GM12878 (cell line): ENCODE data around the gene ZC3H6. TPM values are rescaled to one million over a fixed set of nuclear protein-coding genes. Genes with fewer than 3 reads are reported as not detected.

ENCODE experiments used
- ATAC-seq: fragments of 200-7000 bp; cut with Tn5 transposase; 3 replicates; pipeline ENCODE4 v1.9.1; 2020; ENCODE audit warnings: mild to moderate bottlenecking, moderate library complexity
- BruUV-seq: library from RNA; stranded (reverse); fragments of 400-500 nt; replicated peaks from 2 replicates; lab custom pipeline; 2021; lab: Mats Ljungman, UMichigan
- CTCF ChIA-PET: fragments of 300-600 bp; sonication (Branson Sonifier 250); formaldehyde crosslinking; extraction: SDS; loops from one replicate; lab custom pipeline; 2021; ENCODE audit warnings: inconsistent platforms; lab: Yijun Ruan, JAX
- POLR2A ChIA-PET: fragments of 350-600 bp; formaldehyde crosslinking; extraction: SDS; loops from one replicate; lab custom pipeline; 2021; ENCODE audit warnings: inconsistent platforms; lab: Charles Lee
- RAD21 ChIA-PET: fragments of 300-600 bp; sonication (Branson Sonifier 250); formaldehyde crosslinking; loops from one replicate; lab custom pipeline; 2023; ENCODE audit warnings: antibody characterized with exemption; ENCODE audit not compliant: unreplicated experiment; lab: Charles Lee
- SMC1A ChIA-PET: fragments of 300-600 bp; sonication (Branson Sonifier 250); formaldehyde crosslinking; loops from one replicate; lab custom pipeline; 2023; ENCODE audit not compliant: unreplicated experiment, uncharacterized antibody; lab: Charles Lee
- DNase-seq: peaks from one replicate; pipeline ENCODE4 v3.0.0-alpha.2; 2011; ENCODE audit warnings: low read depth, low spot score
- FAIRE-seq: peaks from 3 replicates; lab custom pipeline; 2011; peaks lifted over from hg19 to GRCh38; lab: Jason Lieb, UNC
- H2AFZ ChIP-seq: 2 replicates; pipeline ENCODE4 v1.6.0; 2011; ENCODE audit warnings: low read depth, low read length, control low read depth; ENCODE audit not compliant: control insufficient read depth
- H3K27ac ChIP-seq: 2 replicates; pipeline ENCODE4 v1.5.1; 2011; ENCODE audit warnings: control low read depth; ENCODE audit not compliant: control insufficient read depth, insufficient read depth
- H3K27me3 ChIP-seq, 2 experiments: replicated peaks in 1 of 2; 2 replicates each; pipeline versions ENCODE4 v1.6.0 to v1.6.1; 2011; ENCODE audit warnings: low read length in 1 of 2; ENCODE audit not compliant: control insufficient read depth in 2 of 2, insufficient read depth in 2 of 2
- H3K36me3 ChIP-seq, 2 experiments: 2 replicates each; pipeline ENCODE4 v1.5.1; 2011; ENCODE audit warnings: low read length in 1 of 2; ENCODE audit not compliant: control insufficient read depth in 2 of 2, insufficient read depth in 2 of 2
- H3K4me1 ChIP-seq: 2 replicates; pipeline ENCODE4 v1.6.1; 2011; ENCODE audit warnings: mild to moderate bottlenecking, low read length, moderate library complexity, mixed read lengths; ENCODE audit not compliant: control insufficient read depth, insufficient read depth
- H3K4me2 ChIP-seq: 2 replicates; pipeline ENCODE4 v1.6.0; 2011; ENCODE audit warnings: control low read depth; ENCODE audit not compliant: control insufficient read depth, insufficient read depth
- H3K4me3 ChIP-seq: fragments of 200-600 bp; sonication (generic); 2 replicates; pipeline ENCODE4 v1.5.1; 2016
- H3K79me2 ChIP-seq: 2 replicates; pipeline ENCODE4 v1.6.0; 2011; ENCODE audit warnings: low read length; ENCODE audit not compliant: control insufficient read depth, insufficient read depth
- H3K9ac ChIP-seq: 2 replicates; pipeline ENCODE4 v1.8.0; 2011; ENCODE audit warnings: low read length, control low read depth, mixed read lengths; ENCODE audit not compliant: control insufficient read depth, insufficient read depth
- H3K9me3 ChIP-seq: replicated peaks from 3 replicates; pipeline ENCODE4 v1.5.1; 2011; ENCODE audit warnings: mild to moderate bottlenecking, low read length; ENCODE audit not compliant: control insufficient read depth, insufficient read depth
- H4K20me1 ChIP-seq: 2 replicates; pipeline ENCODE4 v1.6.0; 2011; ENCODE audit not compliant: control insufficient read depth, insufficient read depth
- BCLAF1 ChIP-seq: fragments of 450-650 bp; IDR thresholded peaks from 2 replicates; pipeline ENCODE4 v1.6.1; 2017; ENCODE audit warnings: antibody characterized with exemption, mild to moderate bottlenecking, moderate library complexity
- CBFB ChIP-seq: IDR thresholded peaks from 2 replicates; pipeline ENCODE4 v1.6.1; 2016; ENCODE audit warnings: antibody characterized with exemption, low read depth
- CHD4 ChIP-seq: fragments of 200-600 bp; sonication (generic); IDR thresholded peaks from 2 replicates; pipeline ENCODE4 v1.6.1; 2016; ENCODE audit warnings: mild to moderate bottlenecking
- E4F1 ChIP-seq: fragments of 450-650 bp; IDR thresholded peaks from 2 replicates; pipeline ENCODE4 v1.6.1; 2018; ENCODE audit warnings: borderline replicate concordance, mild to moderate bottlenecking; ENCODE audit not compliant: partially characterized antibody
- HDAC2 ChIP-seq: fragments of 200-600 bp; sonication (generic); IDR thresholded peaks from 2 replicates; pipeline ENCODE4 v1.6.1; 2017
- HSF1 ChIP-seq: fragments of 150-350 bp; IDR thresholded peaks from 2 replicates; pipeline ENCODE4 v1.6.1; 2014; ENCODE audit warnings: mild to moderate bottlenecking, low read depth, low read length
- MEF2A ChIP-seq: IDR thresholded peaks from 2 replicates; pipeline ENCODE4 v1.6.1; 2011; ENCODE audit warnings: low read depth, mild to moderate bottlenecking, low read length, moderate library complexity; ENCODE audit not compliant: insufficient read depth
- POU2F2 ChIP-seq: IDR thresholded peaks from 3 replicates; pipeline ENCODE4 v1.6.1; 2011; ENCODE audit warnings: low read depth, mild to moderate bottlenecking, low read length, borderline replicate concordance
- REST ChIP-seq: IDR thresholded peaks from 2 replicates; pipeline ENCODE4 v1.6.1; 2012; ENCODE audit warnings: mild to moderate bottlenecking, low read depth, low read length
- WGBS: methylation state at CpG from one replicate; pipeline ENCODE4 v1.1.6; 2016; ENCODE audit warnings: low lambda C conversion rate; ENCODE audit not compliant: insufficient replicate concordance, insufficient coverage; ENCODE audit errors: missing lambda C conversion rate; 5-methylcytosine and 5-hydroxymethylcytosine counted together
- in situ Hi-C: fragments of 300-500 bp; cut with MboI; formaldehyde crosslinking; loops from 9 replicates; pipeline ENCODE4 v1.14.3; 2018; ENCODE audit warnings: mixed read lengths
- intact Hi-C: fragments of 100-400 bp; cut with micrococcal nuclease; formaldehyde crosslinking; loops from one replicate; pipeline ENCODE4 v1.14.2; 2022; ENCODE audit not compliant: unreplicated experiment
- polyA plus RNA-seq, 11 experiments: library from polyadenylated mRNA; depleted of rRNA in 4 of 11; unstranded in 6 of 11; stranded (reverse) in 5 of 11; fragments of >200 nt; fragmentation: Nextera tagmentation in 4 of 11; fragmentation: Illumina TruSeq in 1 of 11; extraction: Ambion mirVana in 4 of 11; extraction: Trizol in 1 of 11; gene quantifications; 1 replicate in 1 of 11; 2 replicates in 10 of 11; pipeline versions ENCODE4 v1.2.1 to v1.2.3, GENCODE V29; 2011 to 2016; ENCODE audit warnings: inconsistent platforms in 2 of 11, missing spikeins in 2 of 11, low read depth in 1 of 11
- total RNA-seq, 4 experiments: library from RNA; depleted of rRNA in 3 of 4; stranded (reverse); fragments of >200 nt in 3 of 4; fragmentation: Illumina TruSeq in 1 of 4; extraction: Trizol in 1 of 4; gene quantifications; 2 replicates each; pipeline versions ENCODE4 v1.2.1 to v1.2.3, GENCODE V29; 2013 to 2021

The ZC3H6 gene
- total and polyA plus RNA-seq, 10 of the 15 experiments (the other 5 are each of a cell fraction or from before 2014, with no cell fraction given), result 0.53 to 4.7 (median 1.9) TPM

- no peak for TF ChIP-seq HSF1
- no peak for TF ChIP-seq CBFB
- TF ChIP-seq BCLAF1, result no peak
Measured at GRCh38 chr2:112322919-112323318, 47.5 kb downstream of the ZC3H6 start (continued).

GRCh38 chr2:112332123-112332696 lies 56.8 kb downstream of the ZC3H6 start:
- H3K27me3 ChIP-seq, result no peaks in the 10 kb centered on the region
- ATAC-seq, result no peak
- intact Hi-C loops, result no loop called here
- no peak overlapping the region for H2AFZ ChIP-seq
- no peak for FAIRE-seq
- ChIA-PET SMC1A (no interaction called here), CTCF (no interaction called here), POLR2A (no interaction called here), RAD21 (no interaction called here)
- no peak overlapping the region for H3K4me2 ChIP-seq
- H3K9ac ChIP-seq, result no peak overlapping the region
- no peak overlapping the region for H3K4me3 ChIP-seq
- H3K27ac ChIP-seq, result no peak overlapping the region
- WGBS, result 82% methylated on average over 5 of the region's 5 CpGs
- H3K36me3 ChIP-seq, result no peaks in the 10 kb centered on the region
- in situ Hi-C loops, result loop anchor here (10.0 kb wide), 1 partner anchor 123 kb away; no protein-coding TSS in a partner anchor
- H3K79me2 ChIP-seq, result no peaks in the 10 kb centered on the region
- H3K9me3 ChIP-seq, result no peaks in the 10 kb centered on the region; the same call in 2 of the 3 replicates
- DNase-seq, result no peak
- no TSS peak for BruUV-seq
- no peaks in the 10 kb centered on the region for H3K4me1 ChIP-seq
- no peaks in the 10 kb centered on the region for H4K20me1 ChIP-seq
- TF ChIP-seq E4F1, result no peak
- no peak for TF ChIP-seq REST
- TF ChIP-seq CHD4, result no peak
- no peak for TF ChIP-seq POU2F2
- no peak for TF ChIP-seq MEF2A
- no peak for TF ChIP-seq HDAC2
